ENCODE data around the gene KLHL13. TPM values are rescaled to one million over a fixed set of nuclear protein-coding genes. Genes with fewer than 3 reads are reported as not detected.
"Not testable (repeated sequence)": the region's sequence is repeated elsewhere in the genome, so short reads cannot be mapped to it uniquely, and the experiment has no call there.

KLHL13 gene
- total RNA-seq, 1 donor from 2014 or later = not detected

GRCh38 chrX:118026631-118027030 is 90.0 kb downstream of the KLHL13 start:
- intact Hi-C loops (cut with micrococcal nuclease) = no loop called here
- TF ChIP-seq CTCF (IDR thresholded peaks at IDR 0.05) = no peak
- Mint-ChIP-seq H3K36me3 (ENCODE audit: low read depth) (no peaks in the 10 kb centered on the region), H3K4me3 (no peak overlapping the region), H3K27ac (no peak overlapping the region), H3K9me3 (no peaks in the 10 kb centered on the region), H3K4me1 (no peaks in the 10 kb centered on the region), H3K27me3 (no peaks in the 10 kb centered on the region)
- ATAC-seq (ENCODE audit: low read depth) (no peak), DNase-seq (no peak)
- POLR2A ChIA-PET = no interaction called here
- CTCF ChIA-PET = no interaction called here

GRCh38 chrX:118025226-118025625 is 91.4 kb downstream of the KLHL13 start:
- intact Hi-C loops (cut with micrococcal nuclease) = no loop called here
- H3K4me3 Mint-ChIP-seq = no peak overlapping the region
- CTCF ChIA-PET = no interaction called here

GRCh38 chrX:118024482-118024881 is 92.1 kb downstream of the KLHL13 start:
- no peak overlapping the region for H3K27ac Mint-ChIP-seq
- DNase-seq (no peak), ATAC-seq (ENCODE audit: low read depth) (no peak)
- H3K9me3 Mint-ChIP-seq = no peaks in the 10 kb centered on the region
- TF ChIP-seq CTCF (IDR thresholded peaks at IDR 0.05) = no peak
- intact Hi-C loops (cut with micrococcal nuclease) = no loop called here
- ChIA-PET POLR2A (no interaction called here), CTCF (no interaction called here)
- H3K36me3 Mint-ChIP-seq (ENCODE audit: low read depth) = no peaks in the 10 kb centered on the region
- H3K27me3 Mint-ChIP-seq = no peaks in the 10 kb centered on the region
- H3K4me3 Mint-ChIP-seq = no peak overlapping the region
- no peaks in the 10 kb centered on the region for H3K4me1 Mint-ChIP-seq

More at GRCh38 chrX:118025226-118025625, 91.4 kb downstream of the KLHL13 start:
- POLR2A ChIA-PET = no interaction called here
- no peak for TF ChIP-seq CTCF (IDR thresholded peaks at IDR 0.05)
- Mint-ChIP-seq H3K27ac (no peak overlapping the region), H3K4me1 (no peaks in the 10 kb centered on the region), H3K27me3 (no peaks in the 10 kb centered on the region), H3K9me3 (no peaks in the 10 kb centered on the region), H3K36me3 (ENCODE audit: low read depth) (no peaks in the 10 kb centered on the region)
- ATAC-seq (ENCODE audit: low read depth) = no peak
- no peak for DNase-seq

GRCh38 chrX:118022753-118023152 is 93.9 kb downstream of the KLHL13 start:
- intact Hi-C loops (cut with micrococcal nuclease) = no loop called here
- Mint-ChIP-seq H3K27me3 (no peaks in the 10 kb centered on the region), H3K9me3 (no peaks in the 10 kb centered on the region), H3K4me3 (no peak overlapping the region), H3K36me3 (ENCODE audit: low read depth) (no peaks in the 10 kb centered on the region), H3K27ac (no peak overlapping the region), H3K4me1 (no peaks in the 10 kb centered on the region)
- CTCF ChIA-PET = no interaction called here
- DNase-seq = no peak
- ATAC-seq (ENCODE audit: low read depth) = no peak
- POLR2A ChIA-PET = no interaction called here
- no peak for TF ChIP-seq CTCF (IDR thresholded peaks at IDR 0.05)

GRCh38 chrX:118016422-118016821 is 100.2 kb downstream of the KLHL13 start:
- no peak for TF ChIP-seq CTCF (IDR thresholded peaks at IDR 0.05)
- ChIA-PET CTCF (no interaction called here), POLR2A (no interaction called here)
- H3K9me3 Mint-ChIP-seq = peaks cover 3% of the 10 kb centered on the region
- H3K4me3 Mint-ChIP-seq = no peak overlapping the region
- H3K27ac Mint-ChIP-seq = no peak overlapping the region
- intact Hi-C loops (cut with micrococcal nuclease) = no loop called here
- ATAC-seq (ENCODE audit: low read depth) (no peak), DNase-seq (no peak)
- H3K27me3 Mint-ChIP-seq = no peaks in the 10 kb centered on the region
- H3K36me3 Mint-ChIP-seq (ENCODE audit: low read depth) = no peaks in the 10 kb centered on the region
- no peaks in the 10 kb centered on the region for H3K4me1 Mint-ChIP-seq

- ATAC-seq (ENCODE audit: low read depth); CTCF ChIA-PET; H3K9me3 Mint-ChIP-seq: not testable (repeated sequence)
Observed at GRCh38 chrX:118002417-118002816, 114.2 kb downstream of the KLHL13 start.

More at GRCh38 chrX:118002417-118002816, 114.2 kb downstream of the KLHL13 start:
- POLR2A ChIA-PET; intact Hi-C loops (cut with micrococcal nuclease); H3K27me3 Mint-ChIP-seq; H3K27ac Mint-ChIP-seq; H3K36me3 Mint-ChIP-seq (ENCODE audit: low read depth); DNase-seq; H3K4me1 Mint-ChIP-seq; H3K4me3 Mint-ChIP-seq: not testable (repeated sequence)
